HepG2 (cell line): Measurements from ENCODE around the gene ZFP36. TPM values are rescaled to one million over a fixed set of nuclear protein-coding genes. Genes with fewer than 3 reads are reported as not detected.

Source experiments
- AGO1 ChIP-seq: fragments of 200-400 bp; formaldehyde crosslinking; IDR thresholded peaks from 2 replicates; pipeline ENCODE4 v1.6.1; 2017; ENCODE audit warnings: mild to moderate bottlenecking, low read depth, low read length, moderate library complexity; ENCODE audit not compliant: poor library complexity, severe bottlenecking
- HMGA1 ChIP-seq: sonication (generic); formaldehyde crosslinking; conservative IDR thresholded peaks from 2 replicates; pipeline ENCODE4 v1.4.0; 2020; ENCODE audit warnings: missing genetic modification reagents
- HNF1A ChIP-seq, 2 experiments: sonication (generic) in 1 of 2; formaldehyde crosslinking in 1 of 2; IDR thresholded peaks; 2 replicates each; pipeline versions ENCODE4 v1.4.0 to v1.6.1; 2016 to 2020; ENCODE audit warnings: borderline replicate concordance in 1 of 2, low read depth in 1 of 2, mild to moderate bottlenecking in 1 of 2, missing genetic modification reagents in 1 of 2
- KDM5B ChIP-seq: sonication (generic); formaldehyde crosslinking; IDR thresholded peaks from 2 replicates; pipeline ENCODE4 v1.4.0; 2020; ENCODE audit warnings: missing genetic modification reagents, mild to moderate bottlenecking, borderline replicate concordance
- MYC ChIP-seq: sonication (generic); formaldehyde crosslinking; IDR thresholded peaks from 2 replicates; pipeline ENCODE4 v1.9.0; 2021; ENCODE audit warnings: missing genetic modification reagents, borderline replicate concordance
- ZFP90 ChIP-seq: sonication (generic); formaldehyde crosslinking; IDR thresholded peaks from 2 replicates; pipeline ENCODE4 v1.8.0; 2022; ENCODE audit warnings: missing genetic modification reagents, mild to moderate bottlenecking, inconsistent platforms, borderline replicate concordance
- ZNF512 ChIP-seq: sonication (generic); formaldehyde crosslinking; IDR thresholded peaks from 2 replicates; pipeline ENCODE4 v1.4.0; 2020; ENCODE audit warnings: mild to moderate bottlenecking, missing genetic modification reagents
- ZNF75D ChIP-seq: sonication (generic); formaldehyde crosslinking; IDR thresholded peaks from 2 replicates; pipeline ENCODE4 v1.8.1; 2023; ENCODE audit warnings: missing genetic modification reagents, mild to moderate bottlenecking, borderline replicate concordance
- polyA plus RNA-seq, 8 experiments: library from polyadenylated mRNA; depleted of rRNA in 3 of 8; stranded (reverse) in 7 of 8; unstranded in 1 of 8; fragments of >200 nt; fragmentation: Illumina TruSeq in 4 of 8; extraction: Trizol in 4 of 8; gene quantifications; 2 replicates each; pipeline versions ENCODE4 v1.2.1 to v1.2.3, GENCODE V29; 2011 to 2016; ENCODE audit warnings: low read depth in 4 of 8, missing spikeins in 1 of 8, mixed read lengths in 1 of 8; ENCODE audit not compliant: insufficient read depth in 1 of 8
- total RNA-seq, 5 experiments: library from RNA; depleted of rRNA; stranded (reverse); fragments of >200 nt; fragmentation: Illumina TruSeq; extraction: Trizol; gene quantifications; 2 replicates each; pipeline ENCODE4 v1.2.3, GENCODE V29; 2016; ENCODE audit warnings: low read depth in 1 of 5
- TF ChIP-seq, protein P1 (sequence below): sonication (generic); formaldehyde crosslinking; IDR thresholded peaks from 2 replicates; pipeline ENCODE4 v1.4.0; 2020; ENCODE audit warnings: missing genetic modification reagents, borderline replicate concordance
- TF ChIP-seq, protein P2 (sequence below): sonication (generic); formaldehyde crosslinking; IDR thresholded peaks from 2 replicates; pipeline ENCODE4 v1.5.0; 2020; ENCODE audit warnings: mild to moderate bottlenecking, missing genetic modification reagents, borderline replicate concordance

Gene ZFP36
- total and polyA plus RNA-seq, 2 of the 13 experiments (the other 11 are each of a cell fraction or from before 2014, with no cell fraction given), result 1.4 to 1.7 TPM

DNA sequence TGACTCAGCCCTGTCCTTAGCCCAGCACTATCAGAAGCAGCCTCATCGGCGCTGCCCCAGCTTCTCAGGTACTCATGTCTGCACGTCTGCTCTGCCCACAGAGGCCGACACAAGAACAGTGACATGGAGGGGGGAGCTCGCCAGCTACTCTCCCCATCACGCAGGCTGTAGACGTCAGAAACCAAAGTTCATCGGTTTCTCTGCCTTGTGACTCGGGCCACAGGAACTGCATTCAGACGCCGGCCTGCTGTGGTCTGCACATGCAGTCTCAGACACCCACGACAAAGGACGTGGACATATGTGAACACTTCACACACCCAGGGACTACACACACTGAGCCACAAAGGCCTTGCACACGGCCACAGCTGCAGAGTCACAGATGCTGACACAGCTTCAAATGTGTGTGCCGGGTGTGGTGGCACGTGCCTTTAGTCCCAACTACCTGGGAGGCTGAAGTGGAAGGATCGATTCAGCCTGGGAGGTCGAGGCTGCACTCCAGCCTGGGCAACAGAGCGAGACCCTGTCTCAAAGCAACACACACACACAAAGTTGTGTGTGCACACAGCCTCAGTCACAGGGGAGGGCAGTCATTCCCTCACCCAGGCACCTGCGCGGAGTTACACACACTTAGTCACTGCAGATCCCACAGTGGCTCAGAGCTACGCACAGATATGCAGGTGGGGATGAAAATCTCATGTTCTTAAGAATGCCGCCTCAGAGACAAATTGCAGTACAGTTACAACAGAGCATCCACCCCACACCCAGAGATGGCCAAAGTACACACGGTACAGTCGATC, 4.9 kb upstream of the ZFP36 start (continued):
- TF ChIP-seq, protein P1, sequence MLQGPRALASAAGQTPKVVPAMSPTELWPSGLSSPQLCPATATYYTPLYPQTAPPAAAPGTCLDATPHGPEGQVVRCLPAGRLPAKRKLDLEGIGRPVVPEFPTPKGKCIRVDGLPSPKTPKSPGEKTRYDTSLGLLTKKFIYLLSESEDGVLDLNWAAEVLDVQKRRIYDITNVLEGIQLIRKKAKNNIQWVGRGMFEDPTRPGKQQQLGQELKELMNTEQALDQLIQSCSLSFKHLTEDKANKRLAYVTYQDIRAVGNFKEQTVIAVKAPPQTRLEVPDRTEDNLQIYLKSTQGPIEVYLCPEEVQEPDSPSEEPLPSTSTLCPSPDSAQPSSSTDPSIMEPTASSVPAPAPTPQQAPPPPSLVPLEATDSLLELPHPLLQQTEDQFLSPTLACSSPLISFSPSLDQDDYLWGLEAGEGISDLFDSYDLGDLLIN (CRISPR knock-in tag), result no peak
- TF ChIP-seq ZNF512 (CRISPR knock-in tag) (no peak; the same call in 1 of the 2 replicates), HMGA1 (CRISPR knock-in tag) (no peak), ZNF75D (CRISPR knock-in tag) (no peak), HNF1A (IDR thresholded peaks at IDR 0.05; ENCODE audit: low read depth) (no peak; the same call in none of the 2 replicates), HNF1A (CRISPR knock-in tag; IDR thresholded peaks at IDR 0.05; ENCODE audit: borderline replicate concordance) (no peak; the same call in 1 of the 2 replicates), ZFP90 (CRISPR knock-in tag) (no peak; the same call in 1 of the 2 replicates), AGO1 (no peak), MYC (CRISPR knock-in tag) (peak; percentile 87), KDM5B (CRISPR knock-in tag) (peak; percentile 91)
- TF ChIP-seq, protein P2, sequence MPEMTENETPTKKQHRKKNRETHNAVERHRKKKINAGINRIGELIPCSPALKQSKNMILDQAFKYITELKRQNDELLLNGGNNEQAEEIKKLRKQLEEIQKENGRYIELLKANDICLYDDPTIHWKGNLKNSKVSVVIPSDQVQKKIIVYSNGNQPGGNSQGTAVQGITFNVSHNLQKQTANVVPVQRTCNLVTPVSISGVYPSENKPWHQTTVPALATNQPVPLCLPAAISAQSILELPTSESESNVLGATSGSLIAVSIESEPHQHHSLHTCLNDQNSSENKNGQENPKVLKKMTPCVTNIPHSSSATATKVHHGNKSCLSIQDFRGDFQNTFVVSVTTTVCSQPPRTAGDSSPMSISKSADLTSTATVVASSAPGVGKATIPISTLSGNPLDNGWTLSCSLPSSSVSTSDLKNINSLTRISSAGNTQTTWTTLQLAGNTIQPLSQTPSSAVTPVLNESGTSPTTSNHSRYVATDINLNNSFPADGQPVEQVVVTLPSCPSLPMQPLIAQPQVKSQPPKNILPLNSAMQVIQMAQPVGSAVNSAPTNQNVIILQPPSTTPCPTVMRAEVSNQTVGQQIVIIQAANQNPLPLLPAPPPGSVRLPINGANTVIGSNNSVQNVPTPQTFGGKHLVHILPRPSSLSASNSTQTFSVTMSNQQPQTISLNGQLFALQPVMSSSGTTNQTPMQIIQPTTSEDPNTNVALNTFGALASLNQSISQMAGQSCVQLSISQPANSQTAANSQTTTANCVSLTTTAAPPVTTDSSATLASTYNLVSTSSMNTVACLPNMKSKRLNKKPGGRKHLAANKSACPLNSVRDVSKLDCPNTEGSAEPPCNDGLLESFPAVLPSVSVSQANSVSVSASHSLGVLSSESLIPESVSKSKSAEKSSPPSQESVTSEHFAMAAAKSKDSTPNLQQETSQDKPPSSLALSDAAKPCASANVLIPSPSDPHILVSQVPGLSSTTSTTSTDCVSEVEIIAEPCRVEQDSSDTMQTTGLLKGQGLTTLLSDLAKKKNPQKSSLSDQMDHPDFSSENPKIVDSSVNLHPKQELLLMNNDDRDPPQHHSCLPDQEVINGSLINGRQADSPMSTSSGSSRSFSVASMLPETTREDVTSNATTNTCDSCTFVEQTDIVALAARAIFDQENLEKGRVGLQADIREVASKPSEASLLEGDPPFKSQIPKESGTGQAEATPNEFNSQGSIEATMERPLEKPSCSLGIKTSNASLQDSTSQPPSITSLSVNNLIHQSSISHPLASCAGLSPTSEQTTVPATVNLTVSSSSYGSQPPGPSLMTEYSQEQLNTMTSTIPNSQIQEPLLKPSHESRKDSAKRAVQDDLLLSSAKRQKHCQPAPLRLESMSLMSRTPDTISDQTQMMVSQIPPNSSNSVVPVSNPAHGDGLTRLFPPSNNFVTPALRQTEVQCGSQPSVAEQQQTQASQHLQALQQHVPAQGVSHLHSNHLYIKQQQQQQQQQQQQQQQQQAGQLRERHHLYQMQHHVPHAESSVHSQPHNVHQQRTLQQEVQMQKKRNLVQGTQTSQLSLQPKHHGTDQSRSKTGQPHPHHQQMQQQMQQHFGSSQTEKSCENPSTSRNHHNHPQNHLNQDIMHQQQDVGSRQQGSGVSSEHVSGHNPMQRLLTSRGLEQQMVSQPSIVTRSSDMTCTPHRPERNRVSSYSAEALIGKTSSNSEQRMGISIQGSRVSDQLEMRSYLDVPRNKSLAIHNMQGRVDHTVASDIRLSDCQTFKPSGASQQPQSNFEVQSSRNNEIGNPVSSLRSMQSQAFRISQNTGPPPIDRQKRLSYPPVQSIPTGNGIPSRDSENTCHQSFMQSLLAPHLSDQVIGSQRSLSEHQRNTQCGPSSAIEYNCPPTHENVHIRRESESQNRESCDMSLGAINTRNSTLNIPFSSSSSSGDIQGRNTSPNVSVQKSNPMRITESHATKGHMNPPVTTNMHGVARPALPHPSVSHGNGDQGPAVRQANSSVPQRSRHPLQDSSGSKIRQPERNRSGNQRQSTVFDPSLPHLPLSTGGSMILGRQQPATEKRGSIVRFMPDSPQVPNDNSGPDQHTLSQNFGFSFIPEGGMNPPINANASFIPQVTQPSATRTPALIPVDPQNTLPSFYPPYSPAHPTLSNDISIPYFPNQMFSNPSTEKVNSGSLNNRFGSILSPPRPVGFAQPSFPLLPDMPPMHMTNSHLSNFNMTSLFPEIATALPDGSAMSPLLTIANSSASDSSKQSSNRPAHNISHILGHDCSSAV, result peak; percentile 87; the same call in 1 of the 2 replicates
